Measurements from ENCODE around the gene CPZ. TPM values are rescaled to one million over a fixed set of nuclear protein-coding genes. Genes with fewer than 3 reads are reported as not detected.

CPZ gene
- total and polyA plus RNA-seq, 12 donors = 0.53 to 6.4 (median 3.9) TPM

- Histone ChIP-seq H3K36me3 (replicated peaks in 1 of 2) (no peaks in the 10 kb centered on the region), H3K4me1 (replicated peaks in 1 of 2) (no peaks in the 10 kb centered on the region), H3K4me3 (no peak overlapping the region), H3K27me3 (no peaks in the 10 kb centered on the region), H3K27ac (no peak overlapping the region), H3K9me3 (replicated peaks in 1 of 3) (no peaks in the 10 kb centered on the region)
- intact Hi-C loops (cut with DNase I) = loop anchor here (10.0 kb wide), 2 partner anchors 285 to 315 kb away; no protein-coding TSS in a partner anchor
- DNase-seq = no peak
- WGBS, 4 donors = 79 to 91% (median 87%) methylated on average over 11 to 13 of the region's 13 CpGs
- TF ChIP-seq POLR2A (IDR thresholded peaks at IDR 0.05) (no peak), CTCF (IDR thresholded peaks at IDR 0.05) (no peak)
Measured at GRCh38 chr4:8600266-8600665, 7.7 kb downstream of the CPZ start.

GRCh38 chr4:8600686-8601085, 8.1 kb downstream of the CPZ start:
- Histone ChIP-seq H3K9me3 (replicated peaks in 1 of 3) (no peaks in the 10 kb centered on the region), H3K36me3 (replicated peaks in 1 of 2) (no peaks in the 10 kb centered on the region), H3K4me3 (no peak overlapping the region), H3K27me3 (no peaks in the 10 kb centered on the region), H3K27ac (no peak overlapping the region), H3K4me1 (replicated peaks in 1 of 2) (no peaks in the 10 kb centered on the region)
- TF ChIP-seq CTCF (IDR thresholded peaks at IDR 0.05) (no peak), POLR2A (IDR thresholded peaks at IDR 0.05) (no peak)
- intact Hi-C loops (cut with DNase I) = loop anchor here (10.0 kb wide), 2 partner anchors 284 to 314 kb away; no protein-coding TSS in a partner anchor
- no peak for DNase-seq
- WGBS, 4 donors = 61 to 84% (median 80%) methylated on average over 5 to 12 of the region's 12 CpGs

- 86 to 92% (median 89%) methylated on average over 9 to 23 of the region's 23 CpGs for whole genome bisulfite sequencing, 4 donors
- H3K4me1 ChIP-seq (replicated peaks in 1 of 2) = no peaks in the 10 kb centered on the region
- no peaks in the 10 kb centered on the region for H3K9me3 ChIP-seq (replicated peaks in 1 of 3)
- H3K27me3 ChIP-seq = no peaks in the 10 kb centered on the region
- intact Hi-C loops (cut with DNase I) = loop anchor here (10.0 kb wide), 2 partner anchors 284 to 314 kb away; no protein-coding TSS in a partner anchor
- TF ChIP-seq CTCF (IDR thresholded peaks at IDR 0.05) (no peak), POLR2A (IDR thresholded peaks at IDR 0.05) (no peak)
- no peak overlapping the region for H3K4me3 ChIP-seq
- no peak for DNase-seq
- no peak overlapping the region for H3K27ac ChIP-seq
- no peaks in the 10 kb centered on the region for H3K36me3 ChIP-seq (replicated peaks in 1 of 2)
Measured at GRCh38 chr4:8601086-8601485, 8.5 kb downstream of the CPZ start.

GRCh38 chr4:8601556-8601955, 9.0 kb downstream of the CPZ start:
- Histone ChIP-seq H3K27me3 (no peaks in the 10 kb centered on the region), H3K9me3 (replicated peaks in 1 of 3) (no peaks in the 10 kb centered on the region), H3K4me3 (no peak overlapping the region), H3K4me1 (replicated peaks in 1 of 2) (no peaks in the 10 kb centered on the region), H3K27ac (no peak overlapping the region), H3K36me3 (replicated peaks in 1 of 2) (no peaks in the 10 kb centered on the region)
- 72 to 82% (median 72%) methylated on average over 7 to 10 of the region's 10 CpGs; no CpG with 5 or more reads in 1 of the 4 donors for WGBS, 4 donors
- intact Hi-C loops (cut with DNase I) = loop anchor here (10.0 kb wide), 2 partner anchors 283 to 313 kb away; no protein-coding TSS in a partner anchor
- DNase-seq = no peak
- TF ChIP-seq POLR2A (IDR thresholded peaks at IDR 0.05) (no peak), CTCF (IDR thresholded peaks at IDR 0.05) (no peak)

All from adrenal gland (tissue), 12 donors.